ENCODE data around the gene CFAP410.

DNA sequence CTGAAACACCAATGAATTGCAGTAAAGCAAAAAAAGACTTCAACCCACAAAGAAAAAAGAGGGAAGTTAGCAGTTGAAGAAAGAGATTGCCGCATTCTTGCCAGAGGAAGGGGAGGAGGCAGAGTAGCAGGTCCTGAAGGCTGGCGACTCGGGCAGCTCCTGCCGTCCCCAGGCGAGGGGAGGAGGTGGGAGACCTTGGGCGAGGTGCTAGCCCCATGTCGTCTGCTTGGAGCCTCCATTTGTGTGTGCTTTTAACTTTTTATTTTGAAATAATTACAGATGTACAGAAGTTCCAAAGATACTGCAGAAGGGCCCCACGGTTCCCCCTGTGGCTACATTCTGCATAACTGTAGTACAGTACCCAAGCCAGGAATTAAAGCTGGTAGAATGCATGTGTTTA, 21.0 kb upstream of the CFAP410 start:
- TF ChIP-seq EZH2phosphoT487 (IDR thresholded peaks at IDR 0.05; ENCODE audit: borderline replicate concordance, low read depth) (no peak), SIN3A (IDR thresholded peaks at IDR 0.05; ENCODE audit: borderline replicate concordance, low read depth, low read length) (no peak)
- TF ChIP-seq, protein P1, sequence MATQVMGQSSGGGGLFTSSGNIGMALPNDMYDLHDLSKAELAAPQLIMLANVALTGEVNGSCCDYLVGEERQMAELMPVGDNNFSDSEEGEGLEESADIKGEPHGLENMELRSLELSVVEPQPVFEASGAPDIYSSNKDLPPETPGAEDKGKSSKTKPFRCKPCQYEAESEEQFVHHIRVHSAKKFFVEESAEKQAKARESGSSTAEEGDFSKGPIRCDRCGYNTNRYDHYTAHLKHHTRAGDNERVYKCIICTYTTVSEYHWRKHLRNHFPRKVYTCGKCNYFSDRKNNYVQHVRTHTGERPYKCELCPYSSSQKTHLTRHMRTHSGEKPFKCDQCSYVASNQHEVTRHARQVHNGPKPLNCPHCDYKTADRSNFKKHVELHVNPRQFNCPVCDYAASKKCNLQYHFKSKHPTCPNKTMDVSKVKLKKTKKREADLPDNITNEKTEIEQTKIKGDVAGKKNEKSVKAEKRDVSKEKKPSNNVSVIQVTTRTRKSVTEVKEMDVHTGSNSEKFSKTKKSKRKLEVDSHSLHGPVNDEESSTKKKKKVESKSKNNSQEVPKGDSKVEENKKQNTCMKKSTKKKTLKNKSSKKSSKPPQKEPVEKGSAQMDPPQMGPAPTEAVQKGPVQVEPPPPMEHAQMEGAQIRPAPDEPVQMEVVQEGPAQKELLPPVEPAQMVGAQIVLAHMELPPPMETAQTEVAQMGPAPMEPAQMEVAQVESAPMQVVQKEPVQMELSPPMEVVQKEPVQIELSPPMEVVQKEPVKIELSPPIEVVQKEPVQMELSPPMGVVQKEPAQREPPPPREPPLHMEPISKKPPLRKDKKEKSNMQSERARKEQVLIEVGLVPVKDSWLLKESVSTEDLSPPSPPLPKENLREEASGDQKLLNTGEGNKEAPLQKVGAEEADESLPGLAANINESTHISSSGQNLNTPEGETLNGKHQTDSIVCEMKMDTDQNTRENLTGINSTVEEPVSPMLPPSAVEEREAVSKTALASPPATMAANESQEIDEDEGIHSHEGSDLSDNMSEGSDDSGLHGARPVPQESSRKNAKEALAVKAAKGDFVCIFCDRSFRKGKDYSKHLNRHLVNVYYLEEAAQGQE (IDR thresholded peaks at IDR 0.05; ENCODE audit: low read depth, low read length), result no peak
- TF ChIP-seq, protein P2, sequence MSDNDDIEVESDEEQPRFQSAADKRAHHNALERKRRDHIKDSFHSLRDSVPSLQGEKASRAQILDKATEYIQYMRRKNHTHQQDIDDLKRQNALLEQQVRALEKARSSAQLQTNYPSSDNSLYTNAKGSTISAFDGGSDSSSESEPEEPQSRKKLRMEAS (IDR thresholded peaks at IDR 0.05; ENCODE audit: low read depth), result no peak
